CD4-positive, alpha-beta memory T cell (primary cell): ENCODE data around the gene GADL1. TPM values are rescaled to one million over a fixed set of nuclear protein-coding genes. Genes with fewer than 3 reads are reported as not detected.
A peak's percentile ranks its signal among the peaks of the same experiment; 100 is the strongest.

Experiments used
- CTCF ChIA-PET: fragments of 350-600 bp; sonication (Branson Sonifier 250); formaldehyde crosslinking; loops from one replicate; lab custom pipeline; 2021; ENCODE audit warnings: inconsistent platforms; ENCODE audit not compliant: partially characterized antibody; lab: Charles Lee
- POLR2A ChIA-PET: fragments of 350-600 bp; sonication (Branson Sonifier 250); formaldehyde crosslinking; loops from one replicate; lab custom pipeline; 2021; ENCODE audit not compliant: partially characterized antibody; lab: Charles Lee
- DNase-seq, 5 donors: peaks; one replicate each; pipeline versions ENCODE4 v3.0.0 to v3.0.0-alpha.2; 2020 to 2022; ENCODE audit warnings: mixed read lengths in 1 of 5
- H3K27ac ChIP-seq: one replicate; pipeline ENCODE4 v1.7.0; 2013; ENCODE audit warnings: low read depth, low read length
- H3K27me3 ChIP-seq: 2 replicates; pipeline ENCODE4 v1.7.0; 2013; ENCODE audit warnings: mild to moderate bottlenecking, low read length, moderate library complexity; ENCODE audit not compliant: insufficient read depth
- H3K36me3 ChIP-seq: 2 replicates; pipeline ENCODE4 v1.7.0; 2013; ENCODE audit warnings: mild to moderate bottlenecking, low read length, moderate library complexity; ENCODE audit not compliant: insufficient read depth
- H3K4me1 ChIP-seq: 2 replicates; pipeline ENCODE4 v1.7.0; 2013; ENCODE audit warnings: mild to moderate bottlenecking, low read length, moderate library complexity; ENCODE audit not compliant: insufficient read depth
- H3K4me3 ChIP-seq, 2 donors: one replicate each; pipeline ENCODE4 v1.7.0; 2013; ENCODE audit warnings: low read length in 2 of 2, mild to moderate bottlenecking in 1 of 2
- H3K9me3 ChIP-seq, 2 donors: one replicate each; pipeline ENCODE4 v1.7.0; 2013; ENCODE audit warnings: low read length in 2 of 2, control low read depth in 1 of 2; ENCODE audit not compliant: control insufficient read depth in 1 of 2
- H3K27ac Mint-ChIP-seq, 7 donors: one replicate each; pipeline ENCODE4 v1.8.0; 2020 to 2021; ENCODE audit warnings: mixed read lengths in 7 of 7, mild to moderate bottlenecking in 6 of 7, inconsistent platforms in 3 of 7, moderate library complexity in 3 of 7
- H3K27me3 Mint-ChIP-seq, 2 donors: one replicate each; pipeline ENCODE4 v1.8.0; 2020 to 2021; ENCODE audit warnings: mixed read lengths in 2 of 2
- H3K36me3 Mint-ChIP-seq, 2 donors: one replicate each; pipeline ENCODE4 v1.8.0; 2020 to 2021; ENCODE audit warnings: mixed read lengths in 2 of 2, inconsistent platforms in 1 of 2, mild to moderate bottlenecking in 1 of 2
- H3K4me1 Mint-ChIP-seq, 4 donors: one replicate each; pipeline ENCODE4 v1.8.0; 2020 to 2021; ENCODE audit warnings: mixed read lengths in 4 of 4, mild to moderate bottlenecking in 1 of 4
- H3K4me3 Mint-ChIP-seq, 8 donors: one replicate each; pipeline ENCODE4 v1.8.0; 2020 to 2021; ENCODE audit warnings: mixed read lengths in 8 of 8, mild to moderate bottlenecking in 7 of 8, moderate library complexity in 6 of 8, inconsistent platforms in 3 of 8
- H3K9me3 Mint-ChIP-seq, 8 donors: one replicate each; pipeline ENCODE4 v1.8.0; 2020 to 2021; ENCODE audit warnings: mixed read lengths in 8 of 8, mild to moderate bottlenecking in 5 of 8, inconsistent platforms in 3 of 8, moderate library complexity in 1 of 8
- intact Hi-C: fragments of 100-400 bp; cut with micrococcal nuclease; formaldehyde crosslinking; loops from one replicate; pipeline ENCODE4 v1.15.1; 2023
- polyA plus RNA-seq, 2 donors: library from polyadenylated mRNA; unstranded; fragments of 300-500 nt; fragmentation: Illumina TruSeq; gene quantifications; one replicate each; pipeline ENCODE4 v1.2.3, GENCODE V29; 2021
- total RNA-seq, 2 experiments: library from RNA; stranded (reverse); gene quantifications; one replicate each; pipeline ENCODE4 v1.2.3, GENCODE V29; 2021

Gene GADL1
- total and polyA plus RNA-seq, 4 experiments from 2014 or later: not detected

- Histone ChIP-seq H3K27ac (no peak overlapping the region), H3K4me3 (no peak overlapping the region), H3K9me3 (no peaks in the 10 kb centered on the region), H3K27me3 (no peaks in the 10 kb centered on the region), H3K4me1 (no peaks in the 10 kb centered on the region), H3K36me3 (no peaks in the 10 kb centered on the region)
- intact Hi-C loops: no loop called here
- H3K36me3 Mint-ChIP-seq: peaks cover 7 to 12% of the 10 kb centered on the region in 2 donors
- H3K4me1 Mint-ChIP-seq: peaks cover 5 to 7% (median 5%) of the 10 kb centered on the region in 4 donors
- DNase-seq: no peak
- no peak overlapping the region for H3K4me3 Mint-ChIP-seq
- ChIA-PET POLR2A (interaction anchor here (0.7 to 1.3 kb wide), 2 partner anchors 12 to 100 kb away, joined by 3 read pairs; no protein-coding TSS in a partner anchor), CTCF (interaction anchor here (1.6 kb wide), 1 partner anchor 14 kb away, joined by 4 read pairs; no protein-coding TSS in a partner anchor)
- H3K27me3 Mint-ChIP-seq: no peaks in the 10 kb centered on the region
- peaks cover 0 to 8% (median 2%) of the 10 kb centered on the region in 8 donors for H3K9me3 Mint-ChIP-seq
- no peak overlapping the region for H3K27ac Mint-ChIP-seq
Measured at GRCh38 chr3:30707825-30708224, 186.6 kb downstream of the GADL1 start.

GRCh38 chr3:30704931-30705890, 189.2 kb downstream of the GADL1 start:
- Histone ChIP-seq H3K36me3 (no peaks in the 10 kb centered on the region), H3K4me3 (no peak overlapping the region), H3K4me1 (no peaks in the 10 kb centered on the region), H3K27ac (no peak overlapping the region), H3K9me3 (no peaks in the 10 kb centered on the region), H3K27me3 (no peaks in the 10 kb centered on the region)
- DNase-seq: no peak
- Mint-ChIP-seq H3K27me3 (no peaks in the 10 kb centered on the region), H3K4me1 (peaks cover 5 to 8% (median 5%) of the 10 kb centered on the region in 4 donors), H3K9me3 (peaks cover 0 to 8% (median 3%) of the 10 kb centered on the region in 8 donors), H3K27ac (peak overlapping the region in 1 of 7 donors; percentile 49), H3K36me3 (peaks cover 11 to 17% of the 10 kb centered on the region in 2 donors), H3K4me3 (no peak overlapping the region)
- intact Hi-C loops: no loop called here
- CTCF ChIA-PET: interaction anchor here (0.8 to 0.9 kb wide), 2 partner anchors 8 to 506 kb away, joined by 3 read pairs; no protein-coding TSS in a partner anchor
- POLR2A ChIA-PET: no interaction called here

- H3K36me3 ChIP-seq: no peaks in the 10 kb centered on the region
- DNase-seq: no peak
- H3K27ac ChIP-seq: no peak overlapping the region
- no peak overlapping the region for H3K4me3 ChIP-seq
- H3K4me3 Mint-ChIP-seq: no peak overlapping the region
- peaks cover 18 to 20% of the 10 kb centered on the region in 2 donors for H3K36me3 Mint-ChIP-seq
- peaks cover 0 to 4% (median under 1%) of the 10 kb centered on the region in 4 donors for H3K4me1 Mint-ChIP-seq
- no peaks in the 10 kb centered on the region for H3K27me3 Mint-ChIP-seq
- ChIA-PET CTCF (no interaction called here), POLR2A (no interaction called here)
- H3K27ac Mint-ChIP-seq: peak overlapping the region in 2 of 7 donors; percentile 33 to 81
- H3K9me3 Mint-ChIP-seq: peaks cover 0 to 8% (median 3%) of the 10 kb centered on the region in 8 donors
- intact Hi-C loops: no loop called here
- H3K27me3 ChIP-seq: no peaks in the 10 kb centered on the region
- no peaks in the 10 kb centered on the region for H3K9me3 ChIP-seq
- H3K4me1 ChIP-seq: no peaks in the 10 kb centered on the region
Measured at GRCh38 chr3:30702828-30703397, 191.5 kb downstream of the GADL1 start.

- Histone ChIP-seq H3K4me1 (no peaks in the 10 kb centered on the region), H3K27ac (no peak overlapping the region), H3K36me3 (no peaks in the 10 kb centered on the region), H3K4me3 (no peak overlapping the region), H3K27me3 (no peaks in the 10 kb centered on the region), H3K9me3 (no peaks in the 10 kb centered on the region)
- Mint-ChIP-seq H3K4me1 (peaks cover 0 to 4% (median under 1%) of the 10 kb centered on the region in 4 donors), H3K27me3 (no peaks in the 10 kb centered on the region), H3K27ac (peak overlapping the region in 3 of 7 donors; percentile 18 to 77 (median 19)), H3K4me3 (no peak overlapping the region), H3K9me3 (peaks cover 0 to 8% (median 3%) of the 10 kb centered on the region in 8 donors), H3K36me3 (peaks cover 24 to 25% of the 10 kb centered on the region in 2 donors)
- no peak for DNase-seq
- POLR2A ChIA-PET: no interaction called here
- intact Hi-C loops: no loop called here
- CTCF ChIA-PET: interaction anchor here (1.2 to 1.6 kb wide), 2 partner anchors 9 to 504 kb away, joined by 3 to 6 read pairs; no protein-coding TSS in a partner anchor
Measured at GRCh38 chr3:30702038-30702827, 192.2 kb downstream of the GADL1 start.

GRCh38 chr3:30700702-30701321, 193.6 kb downstream of the GADL1 start:
- peaks cover 0 to 6% (median 0%) of the 10 kb centered on the region in 8 donors for H3K9me3 Mint-ChIP-seq
- no peaks in the 10 kb centered on the region for H3K4me1 ChIP-seq
- H3K27ac ChIP-seq: no peak overlapping the region
- intact Hi-C loops: no loop called here
- peak overlapping the region in 2 of 7 donors; percentile 3 to 34 for H3K27ac Mint-ChIP-seq
- H3K4me3 ChIP-seq: no peak overlapping the region
- no peak for DNase-seq
- ChIA-PET CTCF (interaction anchor here (1.6 kb wide), 1 partner anchor 8 kb away, joined by 6 read pairs; no protein-coding TSS in a partner anchor), POLR2A (no interaction called here)
- H3K4me1 Mint-ChIP-seq: peaks cover 0 to 7% (median 2%) of the 10 kb centered on the region in 4 donors
- H3K36me3 ChIP-seq: peaks cover 8% of the 10 kb centered on the region
- no peaks in the 10 kb centered on the region for H3K27me3 ChIP-seq
- H3K27me3 Mint-ChIP-seq: no peaks in the 10 kb centered on the region
- H3K9me3 ChIP-seq: no peaks in the 10 kb centered on the region
- H3K4me3 Mint-ChIP-seq: no peak overlapping the region
- peaks cover 30 to 37% of the 10 kb centered on the region in 2 donors for H3K36me3 Mint-ChIP-seq

GRCh38 chr3:30699927-30700326, 194.5 kb downstream of the GADL1 start:
- POLR2A ChIA-PET: no interaction called here
- CTCF ChIA-PET: no interaction called here
- Mint-ChIP-seq H3K4me1 (peaks cover 0 to 7% (median 3%) of the 10 kb centered on the region in 4 donors), H3K4me3 (no peak overlapping the region), H3K36me3 (peaks cover 38 to 44% of the 10 kb centered on the region in 2 donors), H3K9me3 (peaks cover 0 to 6% (median 0%) of the 10 kb centered on the region in 8 donors), H3K27ac (peak overlapping the region in 1 of 7 donors; percentile 45), H3K27me3 (no peaks in the 10 kb centered on the region)
- intact Hi-C loops: no loop called here
- no peak for DNase-seq
- Histone ChIP-seq H3K27me3 (no peaks in the 10 kb centered on the region), H3K36me3 (peaks cover 16% of the 10 kb centered on the region), H3K4me1 (no peaks in the 10 kb centered on the region), H3K9me3 (no peaks in the 10 kb centered on the region), H3K27ac (no peak overlapping the region), H3K4me3 (no peak overlapping the region)
